ENCODE measurements around the gene MAP7D2. TPM values are rescaled to one million over a fixed set of nuclear protein-coding genes. Genes with fewer than 3 reads are reported as not detected.

Gene MAP7D2
- total RNA-seq, 1 experiment from 2014 or later: 0.15 TPM

DNA sequence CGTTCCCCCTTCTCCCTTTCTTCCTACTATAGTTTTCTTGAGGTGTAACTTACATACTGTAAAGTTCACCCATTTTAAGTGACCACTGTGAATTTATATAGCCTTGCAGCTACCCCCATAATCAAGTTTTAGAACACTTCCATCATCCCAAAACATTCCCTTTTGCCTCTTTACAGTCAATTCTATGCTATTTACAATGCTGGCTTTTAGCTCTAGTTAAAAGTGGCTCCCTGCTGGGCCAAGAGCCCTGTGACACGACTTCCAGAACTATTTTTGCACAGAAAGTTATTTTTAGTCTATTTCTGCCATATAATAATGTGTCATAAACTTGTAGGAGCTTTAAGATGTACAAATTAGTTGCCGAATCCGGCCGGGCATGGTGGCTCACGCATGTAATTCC lies 26.9 kb downstream of the MAP7D2 start (continued):
- TF ChIP-seq, protein P1, sequence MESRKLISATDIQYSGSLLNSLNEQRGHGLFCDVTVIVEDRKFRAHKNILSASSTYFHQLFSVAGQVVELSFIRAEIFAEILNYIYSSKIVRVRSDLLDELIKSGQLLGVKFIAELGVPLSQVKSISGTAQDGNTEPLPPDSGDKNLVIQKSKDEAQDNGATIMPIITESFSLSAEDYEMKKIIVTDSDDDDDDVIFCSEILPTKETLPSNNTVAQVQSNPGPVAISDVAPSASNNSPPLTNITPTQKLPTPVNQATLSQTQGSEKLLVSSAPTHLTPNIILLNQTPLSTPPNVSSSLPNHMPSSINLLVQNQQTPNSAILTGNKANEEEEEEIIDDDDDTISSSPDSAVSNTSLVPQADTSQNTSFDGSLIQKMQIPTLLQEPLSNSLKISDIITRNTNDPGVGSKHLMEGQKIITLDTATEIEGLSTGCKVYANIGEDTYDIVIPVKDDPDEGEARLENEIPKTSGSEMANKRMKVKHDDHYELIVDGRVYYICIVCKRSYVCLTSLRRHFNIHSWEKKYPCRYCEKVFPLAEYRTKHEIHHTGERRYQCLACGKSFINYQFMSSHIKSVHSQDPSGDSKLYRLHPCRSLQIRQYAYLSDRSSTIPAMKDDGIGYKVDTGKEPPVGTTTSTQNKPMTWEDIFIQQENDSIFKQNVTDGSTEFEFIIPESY (IDR thresholded peaks at IDR 0.05; ENCODE audit: extremely low read depth, insufficient replicate concordance, low read length): no peak
- TF ChIP-seq ZNF274 (IDR thresholded peaks at IDR 0.05; ENCODE audit: low read depth, low read length) (no peak), EGR1 (IDR thresholded peaks at IDR 0.05; ENCODE audit: low read depth) (no peak), CBX3 (IDR thresholded peaks at IDR 0.05; ENCODE audit: low read depth) (no peak), EZH2 (IDR thresholded peaks at IDR 0.05) (no peak)

DNA sequence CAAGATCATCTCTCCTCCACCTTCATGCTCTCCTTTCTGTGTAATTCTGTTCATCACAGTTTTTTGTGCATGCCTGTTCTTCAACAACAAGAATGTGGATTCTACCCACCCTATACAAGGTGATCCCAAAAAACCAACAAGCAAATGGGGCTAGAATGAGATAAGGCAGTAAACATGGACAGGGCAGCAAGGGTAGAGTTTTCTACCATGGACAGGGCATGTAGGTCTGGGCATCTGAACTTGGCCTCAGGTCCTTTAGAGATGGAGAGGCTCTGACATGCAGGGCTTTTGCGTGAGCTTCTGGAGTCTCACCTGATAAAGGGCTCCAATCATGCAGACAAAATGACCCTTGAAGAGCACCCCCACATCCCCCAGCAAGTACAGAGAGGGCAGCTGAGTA lies 36.4 kb downstream of the MAP7D2 start:
- BruUV-seq (replicated peaks): no TSS peak
- H4K20me1 ChIP-seq (ENCODE audit: insufficient read depth): no peaks in the 10 kb centered on the region
- no peak overlapping the region for H3K27ac ChIP-seq (ENCODE audit: low read depth, low read length)
- H3K4me3 ChIP-seq (replicated peaks in 1 of 2; ENCODE audit: low read depth in 1 of 2, low read length in 2 of 2): no peak overlapping the region
- TF ChIP-seq, protein P2, sequence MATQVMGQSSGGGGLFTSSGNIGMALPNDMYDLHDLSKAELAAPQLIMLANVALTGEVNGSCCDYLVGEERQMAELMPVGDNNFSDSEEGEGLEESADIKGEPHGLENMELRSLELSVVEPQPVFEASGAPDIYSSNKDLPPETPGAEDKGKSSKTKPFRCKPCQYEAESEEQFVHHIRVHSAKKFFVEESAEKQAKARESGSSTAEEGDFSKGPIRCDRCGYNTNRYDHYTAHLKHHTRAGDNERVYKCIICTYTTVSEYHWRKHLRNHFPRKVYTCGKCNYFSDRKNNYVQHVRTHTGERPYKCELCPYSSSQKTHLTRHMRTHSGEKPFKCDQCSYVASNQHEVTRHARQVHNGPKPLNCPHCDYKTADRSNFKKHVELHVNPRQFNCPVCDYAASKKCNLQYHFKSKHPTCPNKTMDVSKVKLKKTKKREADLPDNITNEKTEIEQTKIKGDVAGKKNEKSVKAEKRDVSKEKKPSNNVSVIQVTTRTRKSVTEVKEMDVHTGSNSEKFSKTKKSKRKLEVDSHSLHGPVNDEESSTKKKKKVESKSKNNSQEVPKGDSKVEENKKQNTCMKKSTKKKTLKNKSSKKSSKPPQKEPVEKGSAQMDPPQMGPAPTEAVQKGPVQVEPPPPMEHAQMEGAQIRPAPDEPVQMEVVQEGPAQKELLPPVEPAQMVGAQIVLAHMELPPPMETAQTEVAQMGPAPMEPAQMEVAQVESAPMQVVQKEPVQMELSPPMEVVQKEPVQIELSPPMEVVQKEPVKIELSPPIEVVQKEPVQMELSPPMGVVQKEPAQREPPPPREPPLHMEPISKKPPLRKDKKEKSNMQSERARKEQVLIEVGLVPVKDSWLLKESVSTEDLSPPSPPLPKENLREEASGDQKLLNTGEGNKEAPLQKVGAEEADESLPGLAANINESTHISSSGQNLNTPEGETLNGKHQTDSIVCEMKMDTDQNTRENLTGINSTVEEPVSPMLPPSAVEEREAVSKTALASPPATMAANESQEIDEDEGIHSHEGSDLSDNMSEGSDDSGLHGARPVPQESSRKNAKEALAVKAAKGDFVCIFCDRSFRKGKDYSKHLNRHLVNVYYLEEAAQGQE (IDR thresholded peaks at IDR 0.05; ENCODE audit: low read depth): peak; percentile 18; the same call in 1 of the 2 replicates
- TF ChIP-seq EZH2phosphoT487 (IDR thresholded peaks at IDR 0.05; ENCODE audit: borderline replicate concordance): no peak
- TF ChIP-seq SIN3A (IDR thresholded peaks at IDR 0.05; ENCODE audit: low read depth): no peak
- H3K79me2 ChIP-seq (ENCODE audit: insufficient read depth, low read length): no peaks in the 10 kb centered on the region
- no peak overlapping the region for H3K4me2 ChIP-seq (ENCODE audit: low read length)
- H3K36me3 ChIP-seq (ENCODE audit: control insufficient read depth in 1 of 2, insufficient read depth in 2 of 2, low read length in 2 of 2): no peaks in the 10 kb centered on the region
- ATAC-seq (no peak), DNase-seq (ENCODE audit: low read depth, low spot score) (no peak)
- no peaks in the 10 kb centered on the region for H3K27me3 ChIP-seq (ENCODE audit: insufficient read depth, low read length)
- POLR2A ChIA-PET: no interaction called here
- intact Hi-C loops (cut with micrococcal nuclease): no loop called here
- H3K9me2 ChIP-seq (ENCODE audit: insufficient read depth): no peaks in the 10 kb centered on the region
- H3K9me3 ChIP-seq (ENCODE audit: control insufficient read depth in 1 of 2, insufficient read depth in 1 of 2, low read depth in 1 of 2, low read length in 2 of 2): no peaks in the 10 kb centered on the region
- no peak overlapping the region for H3K9ac ChIP-seq (ENCODE audit: low read length)
- H2AFZ ChIP-seq (ENCODE audit: low read depth, low read length, poor library complexity, severe bottlenecking): no peak overlapping the region
- RAD21 ChIA-PET (ENCODE audit: low non-redundant PET in 1 of 2, low total read pairs in 2 of 2, uncharacterized antibody in 2 of 2, unreplicated experiment in 2 of 2): no interaction called here
- CTCF ChIA-PET: no interaction called here
- H3K4me1 ChIP-seq (ENCODE audit: control insufficient read depth in 1 of 2, insufficient read depth in 2 of 2, low read length in 2 of 2): no peaks in the 10 kb centered on the region

Data from HCT116 (cell line).